HEK293 (cell line): ENCODE measurements around the gene BTAF1.
A peak's percentile ranks its signal among the peaks of the same experiment; 100 is the strongest.

Source experiments
- BCL11A ChIP-seq: fragments of 450-650 bp; formaldehyde crosslinking; IDR thresholded peaks from 2 replicates; pipeline ENCODE4 v1.5.1; 2016; ENCODE audit warnings: low read depth, missing biosample characterization, missing genetic modification characterization
- FEZF1 ChIP-seq: fragments of 450-650 bp; formaldehyde crosslinking; IDR thresholded peaks from 2 replicates; pipeline ENCODE4 v1.5.1; 2016; ENCODE audit warnings: missing biosample characterization, missing genetic modification characterization
- GLIS1 ChIP-seq: fragments of 450-650 bp; formaldehyde crosslinking; IDR thresholded peaks from 2 replicates; pipeline ENCODE4 v1.5.1; 2016; ENCODE audit warnings: missing biosample characterization, missing genetic modification characterization
- KLF16 ChIP-seq: fragments of 450-650 bp; formaldehyde crosslinking; IDR thresholded peaks from 2 replicates; pipeline ENCODE4 v1.5.1; 2017; ENCODE audit warnings: missing biosample characterization, missing genetic modification characterization
- KLF17 ChIP-seq: fragments of 450-650 bp; formaldehyde crosslinking; IDR thresholded peaks from 2 replicates; pipeline ENCODE4 v1.5.1; 2016; ENCODE audit warnings: missing biosample characterization, missing genetic modification characterization
- PRDM10 ChIP-seq: fragments of 450-650 bp; formaldehyde crosslinking; IDR thresholded peaks from 2 replicates; pipeline ENCODE4 v1.5.1; 2016; ENCODE audit warnings: missing biosample characterization, missing genetic modification characterization
- PRDM4 ChIP-seq: fragments of 450-650 bp; formaldehyde crosslinking; IDR thresholded peaks from 2 replicates; pipeline ENCODE4 v1.5.1; 2017; ENCODE audit warnings: missing biosample characterization, missing genetic modification characterization
- ZEB2 ChIP-seq: fragments of 450-650 bp; formaldehyde crosslinking; IDR thresholded peaks from 2 replicates; pipeline ENCODE4 v1.5.1; 2016; ENCODE audit warnings: missing biosample characterization, missing genetic modification characterization
- ZFHX2 ChIP-seq: fragments of 450-650 bp; formaldehyde crosslinking; conservative IDR thresholded peaks from 2 replicates; pipeline ENCODE4 v1.5.1; 2016; ENCODE audit warnings: missing biosample characterization, missing genetic modification characterization
- ZFP37 ChIP-seq: fragments of 450-650 bp; formaldehyde crosslinking; IDR thresholded peaks from 2 replicates; pipeline ENCODE4 v1.5.1; 2016; ENCODE audit warnings: missing biosample characterization, missing genetic modification characterization
- ZNF140 ChIP-seq: fragments of 450-650 bp; formaldehyde crosslinking; IDR thresholded peaks from 2 replicates; pipeline ENCODE4 v1.5.1; 2016; ENCODE audit warnings: missing biosample characterization, missing genetic modification characterization
- ZNF184 ChIP-seq: fragments of 450-650 bp; IDR thresholded peaks from 2 replicates; pipeline ENCODE4 v1.5.1; 2018; ENCODE audit warnings: missing biosample characterization, mild to moderate bottlenecking, missing genetic modification characterization
- ZNF214 ChIP-seq: fragments of 450-650 bp; formaldehyde crosslinking; IDR thresholded peaks from 2 replicates; pipeline ENCODE4 v1.5.1; 2017; ENCODE audit warnings: missing biosample characterization, mild to moderate bottlenecking, missing genetic modification characterization, borderline replicate concordance
- ZNF248 ChIP-seq: fragments of 450-650 bp; formaldehyde crosslinking; IDR thresholded peaks from 2 replicates; pipeline ENCODE4 v1.5.1; 2017; ENCODE audit warnings: missing biosample characterization, missing genetic modification characterization
- ZNF311 ChIP-seq: fragments of 450-650 bp; formaldehyde crosslinking; IDR thresholded peaks from 2 replicates; pipeline ENCODE4 v1.5.1; 2017; ENCODE audit warnings: missing biosample characterization, missing genetic modification characterization, borderline replicate concordance
- ZNF37A ChIP-seq: fragments of 450-650 bp; IDR thresholded peaks from 2 replicates; pipeline ENCODE4 v1.5.1; 2018; ENCODE audit warnings: missing biosample characterization, missing genetic modification characterization
- ZNF404 ChIP-seq: fragments of 450-650 bp; formaldehyde crosslinking; IDR thresholded peaks from 2 replicates; pipeline ENCODE4 v1.5.1; 2017; ENCODE audit warnings: missing biosample characterization, missing genetic modification characterization
- ZNF596 ChIP-seq: fragments of 450-650 bp; IDR thresholded peaks from 2 replicates; pipeline ENCODE4 v1.5.0; 2018; ENCODE audit warnings: missing biosample characterization, mild to moderate bottlenecking, missing genetic modification characterization, moderate library complexity
- ZNF610 ChIP-seq: fragments of 450-650 bp; formaldehyde crosslinking; IDR thresholded peaks from 2 replicates; pipeline ENCODE4 v1.5.1; 2016; ENCODE audit warnings: missing biosample characterization, missing genetic modification characterization, borderline replicate concordance
- ZNF623 ChIP-seq: fragments of 450-650 bp; formaldehyde crosslinking; IDR thresholded peaks from 2 replicates; pipeline ENCODE4 v1.5.1; 2016; ENCODE audit warnings: missing biosample characterization, missing genetic modification characterization
- ZNF624 ChIP-seq: fragments of 450-650 bp; formaldehyde crosslinking; IDR thresholded peaks from 2 replicates; pipeline ENCODE4 v1.5.1; 2017; ENCODE audit warnings: missing biosample characterization, missing genetic modification characterization
- ZNF670 ChIP-seq: fragments of 450-650 bp; formaldehyde crosslinking; IDR thresholded peaks from 2 replicates; pipeline ENCODE4 v1.5.1; 2016; ENCODE audit warnings: missing biosample characterization, missing genetic modification characterization, low read depth
- ZNF707 ChIP-seq: fragments of 450-650 bp; formaldehyde crosslinking; IDR thresholded peaks from 2 replicates; pipeline ENCODE4 v1.5.1; 2016; ENCODE audit warnings: missing biosample characterization, missing genetic modification characterization
- ZNF76 ChIP-seq: fragments of 450-650 bp; formaldehyde crosslinking; IDR thresholded peaks from 2 replicates; pipeline ENCODE4; 2016; ENCODE audit warnings: low read depth, missing biosample characterization, missing genetic modification characterization, borderline replicate concordance
- ZNF792 ChIP-seq: fragments of 450-650 bp; formaldehyde crosslinking; IDR thresholded peaks from 2 replicates; pipeline ENCODE4 v1.5.1; 2016; ENCODE audit warnings: missing biosample characterization, missing genetic modification characterization
- ZNF830 ChIP-seq: fragments of 450-650 bp; IDR thresholded peaks from 2 replicates; pipeline ENCODE4 v1.5.0; 2018; ENCODE audit warnings: missing biosample characterization, missing genetic modification characterization, low read depth, mild to moderate bottlenecking, moderate library complexity
- ZNF843 ChIP-seq: fragments of 450-650 bp; formaldehyde crosslinking; IDR thresholded peaks from 2 replicates; pipeline ENCODE4 v1.5.1; 2016; ENCODE audit warnings: missing biosample characterization, missing genetic modification characterization
- ZSCAN4 ChIP-seq: fragments of 450-650 bp; formaldehyde crosslinking; IDR thresholded peaks from 2 replicates; pipeline ENCODE4 v1.5.1; 2017; ENCODE audit warnings: missing biosample characterization, missing genetic modification characterization
- ZSCAN5A ChIP-seq: fragments of 450-650 bp; formaldehyde crosslinking; IDR thresholded peaks from 2 replicates; pipeline ENCODE4 v1.5.1; 2016; ENCODE audit warnings: missing biosample characterization, missing genetic modification characterization
- ZXDB ChIP-seq: fragments of 450-650 bp; formaldehyde crosslinking; IDR thresholded peaks from 2 replicates; pipeline ENCODE4 v1.5.1; 2016; ENCODE audit warnings: missing biosample characterization, missing genetic modification characterization

BTAF1 gene

GRCh38 chr10:91923371-91924211 lies at the start of gene BTAF1 (continued):
- TF ChIP-seq PRDM4 (tag by site-specific recombination) (no peak), ZNF596 (tag by site-specific recombination) (no peak), BCL11A (tag by site-specific recombination) (no peak), ZNF140 (tag by site-specific recombination) (no peak), ZSCAN5A (tag by site-specific recombination) (peak; percentile 40; the same call in 1 of the 2 replicates), ZNF830 (no peak), ZNF624 (no peak), ZNF184 (tag by site-specific recombination) (0 out of 2 replicates have a peak, but pooled peaks have one; percentile 11), GLIS1 (tag by site-specific recombination) (peak; percentile 26; the same call in 1 of the 2 replicates), ZNF37A (tag by site-specific recombination) (no peak), ZNF792 (tag by site-specific recombination) (no peak), ZEB2 (tag by site-specific recombination) (peak; percentile 76; the same call in 1 of the 2 replicates), ZNF843 (tag by site-specific recombination) (no peak), ZFHX2 (tag by site-specific recombination) (peak; percentile 78; the same call in 1 of the 2 replicates), ZFP37 (tag by site-specific recombination) (peak; percentile 75), ZNF670 (tag by site-specific recombination) (no peak), ZNF76 (peak; percentile 56; the same call in 1 of the 2 replicates), ZNF214 (no peak), FEZF1 (tag by site-specific recombination) (no peak; the same call in 1 of the 2 replicates), ZNF311 (tag by site-specific recombination) (no peak), ZXDB (tag by site-specific recombination) (peak; percentile 81), KLF17 (tag by site-specific recombination) (0 out of 2 replicates have a peak, but pooled peaks have one; percentile 39), ZNF248 (tag by site-specific recombination) (no peak), ZNF707 (tag by site-specific recombination) (no peak), ZSCAN4 (tag by site-specific recombination) (0 out of 2 replicates have a peak, but pooled peaks have one; percentile 10), ZNF623 (tag by site-specific recombination) (no peak), PRDM10 (tag by site-specific recombination) (peak; percentile 31; the same call in 1 of the 2 replicates), ZNF610 (tag by site-specific recombination) (peak; percentile 95), KLF16 (tag by site-specific recombination) (peak; percentile 60; the same call in 1 of the 2 replicates), ZNF404 (tag by site-specific recombination) (no peak)
